Peyer's patch (tissue), 4 donors: Measurements from ENCODE around the gene ATXN2. TPM values are rescaled to one million over a fixed set of nuclear protein-coding genes. Genes with fewer than 3 reads are reported as not detected.
A peak's percentile ranks its signal among the peaks of the same experiment; 100 is the strongest.

Experiments used
- DNase-seq, 3 donors: peaks; one replicate each; pipeline ENCODE4 v3.0.0-alpha.2; 2017 to 2019
- H3K27ac ChIP-seq, 4 donors: fragments of 200-600 bp; sonication (generic); one replicate each; pipeline ENCODE4 v1.5.1; 2016 to 2019
- H3K27me3 ChIP-seq, 2 donors: fragments of 200-600 bp; sonication (generic); one replicate each; pipeline ENCODE4 v1.5.1; 2019
- H3K36me3 ChIP-seq, 3 donors: fragments of 200-600 bp; sonication (generic); one replicate each; pipeline ENCODE4 v1.5.1; 2016 to 2019
- H3K4me1 ChIP-seq, 4 donors: fragments of 200-600 bp; sonication (generic); one replicate each; pipeline ENCODE4 v1.5.1; 2016 to 2019
- H3K4me3 ChIP-seq, 4 donors: fragments of 200-600 bp; sonication (generic); 1 replicate in 3 of 4; 2 replicates in 1 of 4; pipeline ENCODE4 v1.5.1; 2016 to 2019; ENCODE audit warnings: mild to moderate bottlenecking in 1 of 4
- H3K9me3 ChIP-seq, 4 donors: fragments of 200-600 bp; sonication (generic); one replicate each; pipeline ENCODE4 v1.5.1; 2016 to 2019; ENCODE audit warnings: mild to moderate bottlenecking in 1 of 4
- POLR2A ChIP-seq, 2 donors: fragments of 450-650 bp; IDR thresholded peaks; one replicate each; pipeline ENCODE4 v1.5.1; 2017; ENCODE audit warnings: antibody characterized with exemption in 2 of 2, mild to moderate bottlenecking in 2 of 2, moderate library complexity in 2 of 2
- total RNA-seq, 4 donors: library from RNA; depleted of rRNA; stranded (reverse); fragments of >200 nt; gene quantifications; one replicate each; pipeline ENCODE4 v1.1.0, GENCODE V29; 2016
- TF ChIP-seq, protein P1 (sequence below), 6 experiments: fragments of 450-650 bp in 4 of 6; fragments of 200-600 bp in 2 of 6; sonication (generic) in 1 of 6; IDR thresholded peaks; one replicate each; pipeline ENCODE4 v1.5.1; 2017 to 2019; ENCODE audit warnings: antibody characterized with exemption in 6 of 6, mild to moderate bottlenecking in 3 of 6, moderate library complexity in 1 of 6

Gene ATXN2
- total RNA-seq, 4 donors from 2014 or later, result 35.9 to 111 (median 90.8) TPM

DNA sequence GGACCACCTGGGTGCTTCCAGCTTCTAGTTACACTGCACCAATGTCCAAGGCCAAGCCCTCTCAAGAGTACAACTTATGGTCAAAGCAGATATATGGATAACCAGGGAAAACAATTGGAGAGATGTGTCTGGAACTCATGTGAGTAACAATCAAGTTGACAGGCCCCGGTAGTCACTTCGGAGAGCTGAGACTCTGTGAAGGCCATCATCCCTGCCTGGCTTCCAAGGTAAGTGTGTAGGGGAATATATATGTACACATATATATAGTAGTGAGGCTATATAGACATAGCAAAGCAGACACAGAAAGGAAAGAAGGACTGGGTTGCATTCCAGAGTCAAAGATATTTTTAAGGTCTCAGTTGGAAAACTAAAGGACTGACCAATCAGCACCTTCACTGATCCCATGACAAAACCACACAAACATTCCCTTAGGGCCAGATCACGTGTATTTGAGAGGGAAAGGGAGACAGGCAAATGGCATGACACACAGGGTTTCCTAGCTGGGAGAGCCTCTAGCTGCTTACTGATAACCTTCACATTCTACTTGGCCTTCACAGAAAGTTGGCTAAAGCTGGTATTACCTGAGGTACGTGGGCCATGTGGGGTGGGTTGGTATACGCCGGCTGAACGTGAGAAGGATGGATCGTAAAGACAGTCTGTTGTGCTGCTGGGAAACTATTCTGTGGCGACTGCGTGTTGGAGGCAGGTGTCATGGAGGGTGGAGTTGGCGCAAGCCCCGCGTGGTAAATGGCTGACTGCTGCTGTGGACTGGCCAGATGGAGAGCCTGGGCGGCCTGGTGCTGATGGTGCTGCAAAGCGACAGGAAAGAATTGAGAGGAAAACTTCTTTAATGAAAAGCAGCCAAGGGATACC lies 143.4 kb downstream of the ATXN2 start:
- no peak for DNase-seq
- peaks cover 0 to 87% (median 0%) of the 10 kb centered on the region in 3 donors for H3K36me3 ChIP-seq
- H3K27ac ChIP-seq, result no peak overlapping the region
- TF ChIP-seq, protein P1, sequence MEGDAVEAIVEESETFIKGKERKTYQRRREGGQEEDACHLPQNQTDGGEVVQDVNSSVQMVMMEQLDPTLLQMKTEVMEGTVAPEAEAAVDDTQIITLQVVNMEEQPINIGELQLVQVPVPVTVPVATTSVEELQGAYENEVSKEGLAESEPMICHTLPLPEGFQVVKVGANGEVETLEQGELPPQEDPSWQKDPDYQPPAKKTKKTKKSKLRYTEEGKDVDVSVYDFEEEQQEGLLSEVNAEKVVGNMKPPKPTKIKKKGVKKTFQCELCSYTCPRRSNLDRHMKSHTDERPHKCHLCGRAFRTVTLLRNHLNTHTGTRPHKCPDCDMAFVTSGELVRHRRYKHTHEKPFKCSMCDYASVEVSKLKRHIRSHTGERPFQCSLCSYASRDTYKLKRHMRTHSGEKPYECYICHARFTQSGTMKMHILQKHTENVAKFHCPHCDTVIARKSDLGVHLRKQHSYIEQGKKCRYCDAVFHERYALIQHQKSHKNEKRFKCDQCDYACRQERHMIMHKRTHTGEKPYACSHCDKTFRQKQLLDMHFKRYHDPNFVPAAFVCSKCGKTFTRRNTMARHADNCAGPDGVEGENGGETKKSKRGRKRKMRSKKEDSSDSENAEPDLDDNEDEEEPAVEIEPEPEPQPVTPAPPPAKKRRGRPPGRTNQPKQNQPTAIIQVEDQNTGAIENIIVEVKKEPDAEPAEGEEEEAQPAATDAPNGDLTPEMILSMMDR (IDR thresholded peaks at IDR 0.05), result no peak
- TF ChIP-seq POLR2A (IDR thresholded peaks at IDR 0.05), result no peak
- no peaks in the 10 kb centered on the region for H3K9me3 ChIP-seq
- H3K4me3 ChIP-seq, result no peak overlapping the region
- no peaks in the 10 kb centered on the region for H3K27me3 ChIP-seq
- H3K4me1 ChIP-seq, result no peaks in the 10 kb centered on the region

DNA sequence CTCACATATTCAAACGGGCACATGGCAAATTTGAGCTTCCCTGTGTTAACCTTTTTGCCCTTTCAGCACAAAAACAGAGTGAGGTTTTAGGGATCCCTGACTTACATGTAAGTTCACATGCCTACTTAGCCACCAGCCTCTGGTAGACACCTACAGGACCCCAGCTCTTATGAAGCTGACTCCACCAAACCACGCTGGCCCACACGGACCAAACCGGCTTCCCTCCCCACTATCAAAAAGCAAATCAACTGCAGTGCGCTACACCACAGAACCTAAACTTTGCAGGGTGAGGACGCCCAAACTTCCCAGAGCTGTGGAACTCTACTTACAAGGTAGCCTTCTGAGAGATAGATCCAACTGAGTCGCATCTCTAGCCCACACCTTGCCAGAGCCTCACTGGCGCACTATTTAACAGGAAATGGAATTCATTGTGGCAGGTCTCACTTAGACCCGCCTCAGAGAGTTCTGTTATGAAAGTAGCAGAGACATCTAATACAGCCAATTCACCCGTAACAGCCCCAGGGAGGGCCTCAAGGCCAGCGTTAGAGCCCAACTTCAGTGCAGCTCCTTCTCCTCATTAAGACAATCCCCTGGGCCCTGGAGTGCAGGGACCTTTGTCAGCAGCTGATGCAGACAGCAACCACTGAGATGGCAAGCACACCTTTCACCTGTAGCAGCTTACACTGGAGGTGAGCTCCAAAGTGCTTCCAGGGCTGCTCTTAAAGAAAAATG lies 144.2 kb downstream of the ATXN2 start:
- DNase-seq, result no peak
- peaks cover 0 to 92% (median 0%) of the 10 kb centered on the region in 3 donors for H3K36me3 ChIP-seq
- no peaks in the 10 kb centered on the region for H3K9me3 ChIP-seq
- H3K27ac ChIP-seq, result no peak overlapping the region
- TF ChIP-seq POLR2A (IDR thresholded peaks at IDR 0.05), result no peak
- TF ChIP-seq, protein P1 (IDR thresholded peaks at IDR 0.05), result no peak
- H3K4me3 ChIP-seq, result no peak overlapping the region
- H3K4me1 ChIP-seq, result no peaks in the 10 kb centered on the region
- no peaks in the 10 kb centered on the region for H3K27me3 ChIP-seq

DNA sequence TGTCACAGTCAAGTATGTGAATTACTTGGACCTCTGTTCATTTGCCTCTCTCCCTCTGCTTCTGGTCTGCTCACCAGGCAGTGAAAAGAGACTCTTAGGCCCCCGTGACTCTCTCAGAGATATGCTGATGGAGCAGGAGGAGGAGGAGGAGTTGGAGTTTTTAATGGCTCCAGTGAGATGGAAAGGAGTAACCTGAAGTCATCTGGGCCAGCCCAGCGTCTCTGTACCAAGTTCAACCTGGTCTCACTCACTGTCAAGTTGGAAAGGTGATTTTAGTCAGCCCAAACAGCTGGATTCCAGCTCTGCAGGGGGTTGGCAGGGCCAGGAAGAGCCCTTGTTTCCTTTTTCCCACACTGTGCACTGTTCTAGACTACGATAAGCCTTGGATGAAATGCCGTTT lies 144.8 kb downstream of the ATXN2 start:
- H3K9me3 ChIP-seq, result no peaks in the 10 kb centered on the region
- peaks cover 0 to 93% (median 0%) of the 10 kb centered on the region in 3 donors for H3K36me3 ChIP-seq
- TF ChIP-seq, protein P1 (IDR thresholded peaks at IDR 0.05), result no peak
- TF ChIP-seq POLR2A (IDR thresholded peaks at IDR 0.05), result no peak
- no peak overlapping the region for H3K27ac ChIP-seq
- H3K4me1 ChIP-seq, result no peaks in the 10 kb centered on the region
- no peak for DNase-seq
- no peak overlapping the region for H3K4me3 ChIP-seq
- H3K27me3 ChIP-seq, result no peaks in the 10 kb centered on the region

DNA sequence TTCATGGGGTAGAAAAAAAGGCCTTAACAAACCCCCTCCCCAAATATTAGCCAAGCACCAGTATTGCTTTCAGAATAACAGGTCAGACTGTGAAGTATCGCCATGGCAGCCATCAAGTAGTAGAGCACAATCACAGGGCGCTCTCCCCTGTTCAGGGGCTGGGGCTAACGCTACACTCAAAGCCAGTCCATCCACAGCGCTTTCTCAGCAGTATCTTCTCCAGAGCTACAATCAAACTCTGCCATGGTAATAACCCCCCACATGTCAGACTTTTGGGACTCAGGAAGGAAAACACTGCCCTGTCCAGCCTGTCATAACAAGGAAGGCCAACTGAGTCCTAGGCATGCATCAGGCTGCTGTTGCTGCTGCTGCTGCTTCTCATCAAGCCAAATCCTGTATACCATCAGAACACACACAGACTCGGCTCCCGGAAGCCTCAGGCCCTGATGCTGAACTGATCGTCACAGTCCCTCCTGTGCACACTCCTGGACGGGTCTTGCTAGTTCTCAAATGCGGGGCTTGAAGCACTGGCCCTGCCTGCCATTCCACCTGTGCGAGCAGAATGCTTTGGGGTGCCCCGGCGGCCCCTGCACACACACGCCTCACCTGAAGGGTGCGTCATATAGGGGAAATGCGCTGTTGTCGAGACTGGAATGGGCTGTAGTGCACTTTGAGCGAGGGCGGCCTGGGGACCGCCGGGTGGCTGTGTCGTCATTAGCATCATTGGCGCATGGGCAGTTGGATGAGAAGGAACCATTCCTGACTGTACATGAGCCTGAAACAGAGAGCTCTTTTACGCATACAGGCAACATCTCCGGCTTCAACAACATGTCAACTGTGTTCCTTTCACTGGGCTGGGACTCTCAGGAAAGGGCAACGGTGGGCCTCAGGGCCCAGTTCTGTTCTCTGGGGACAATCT lies 145.8 kb downstream of the ATXN2 start:
- Histone ChIP-seq H3K27ac (no peak overlapping the region), H3K4me1 (no peaks in the 10 kb centered on the region), H3K36me3 (peaks cover 0 to 94% (median 0%) of the 10 kb centered on the region in 3 donors), H3K4me3 (no peak overlapping the region), H3K9me3 (no peaks in the 10 kb centered on the region), H3K27me3 (no peaks in the 10 kb centered on the region)
- DNase-seq, result no peak
- no peak for TF ChIP-seq POLR2A (IDR thresholded peaks at IDR 0.05)
- TF ChIP-seq, protein P1 (IDR thresholded peaks at IDR 0.05), result no peak

DNA sequence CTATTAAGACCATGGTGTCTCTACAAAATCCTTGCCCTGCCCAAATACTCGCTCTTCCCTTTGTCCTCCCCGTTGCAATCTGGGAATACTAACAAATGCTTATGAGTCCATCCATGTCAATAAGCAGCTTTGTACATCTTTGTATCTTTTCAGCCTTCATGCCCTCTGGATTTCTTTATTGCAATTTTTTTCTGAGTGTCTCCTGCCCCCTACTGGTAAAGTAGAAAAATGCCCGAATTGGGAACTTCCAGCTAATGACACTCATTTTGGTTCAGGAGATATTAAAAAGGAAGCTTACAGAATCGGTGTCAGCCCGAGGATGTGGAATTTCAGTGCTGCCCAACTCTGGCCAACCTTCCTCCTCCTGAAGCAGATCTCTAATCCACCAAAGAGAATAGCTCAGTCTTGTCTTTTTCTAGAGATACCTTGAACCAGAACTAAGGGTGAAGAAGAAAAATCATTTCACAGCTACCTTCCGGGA lies 147.4 kb downstream of the ATXN2 start:
- Histone ChIP-seq H3K27me3 (no peaks in the 10 kb centered on the region), H3K36me3 (peaks cover 0 to 96% (median 0%) of the 10 kb centered on the region in 3 donors), H3K4me1 (peaks cover 0 to 4% (median 0%) of the 10 kb centered on the region in 4 donors), H3K4me3 (no peak overlapping the region), H3K9me3 (no peaks in the 10 kb centered on the region), H3K27ac (no peak overlapping the region)
- TF ChIP-seq, protein P1 (IDR thresholded peaks at IDR 0.05), result peak; percentile 80 to 93 (median 88)
- TF ChIP-seq POLR2A (IDR thresholded peaks at IDR 0.05), result no peak
- DNase-seq, result peak in 1 of 3 donors; percentile 16
